ENCODE results near the gene BCKDK.
"Not testable (repeated sequence)": the region's sequence is repeated elsewhere in the genome, so short reads cannot be mapped to it uniquely, and the experiment has no call there.

The BCKDK gene

DNA sequence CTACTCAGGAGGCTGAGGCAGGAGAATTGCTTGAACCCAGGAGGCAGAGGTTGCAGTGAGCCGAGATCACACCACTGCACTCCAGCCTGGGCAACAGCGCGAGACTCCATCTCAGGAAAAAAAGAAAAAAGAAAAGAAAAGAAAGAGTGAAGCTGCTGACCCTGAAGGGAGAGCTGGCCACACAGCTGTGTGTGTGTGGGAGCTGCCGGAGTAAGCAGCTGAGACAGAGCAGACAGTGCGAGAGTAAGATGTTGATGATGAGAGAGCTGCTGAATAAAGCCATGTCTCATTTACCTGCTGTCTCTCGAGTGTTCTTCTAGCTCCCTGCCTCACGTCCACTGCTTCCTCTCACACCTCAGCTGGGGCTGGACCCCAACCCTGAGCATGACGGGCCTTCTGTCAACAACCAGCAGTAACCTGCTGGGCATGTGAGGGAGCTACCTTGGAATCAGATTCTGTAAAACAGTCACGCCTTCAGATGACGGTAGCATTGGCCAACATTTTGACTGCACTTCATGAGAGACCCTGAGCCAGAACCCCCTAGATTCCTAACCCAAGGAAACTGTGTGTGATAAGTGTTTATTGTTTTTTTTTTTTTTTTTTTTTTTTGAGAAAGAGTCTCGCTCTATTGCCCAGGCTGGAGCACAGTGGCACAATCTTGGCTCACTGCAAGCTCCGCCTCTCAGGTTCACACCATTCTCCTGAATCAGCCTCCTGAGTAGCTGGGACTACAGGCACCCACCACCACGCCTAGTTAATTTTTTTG is 7.1 kb upstream of the BCKDK start:
- not testable (repeated sequence) for DNase-seq

DNA sequence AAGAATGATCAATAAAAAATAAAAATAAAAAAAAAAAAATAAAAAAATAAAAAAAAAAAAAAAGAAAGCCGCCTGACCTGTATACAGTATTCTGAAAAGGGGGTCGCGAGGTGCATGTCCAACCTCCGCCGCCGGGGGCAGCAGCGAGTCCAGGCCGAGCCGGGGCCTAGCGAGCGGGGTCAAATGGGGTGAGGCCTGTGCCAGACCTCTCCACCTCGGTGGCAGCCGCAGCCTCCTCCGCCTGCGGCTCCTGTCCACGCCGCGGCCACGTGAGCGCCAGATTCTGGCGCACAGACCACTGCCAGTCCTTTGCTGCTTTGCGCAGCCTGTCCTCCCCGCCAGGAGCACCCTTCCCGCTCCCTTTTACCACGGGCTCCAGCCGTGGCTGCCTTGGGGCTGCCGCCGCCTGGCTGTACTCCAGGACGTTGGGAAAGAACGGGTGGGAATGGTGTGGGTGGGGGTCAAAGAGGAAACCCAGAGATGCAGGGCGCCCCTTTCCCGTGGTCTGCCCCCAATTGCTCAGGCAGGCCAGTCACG is 2.4 kb upstream of the BCKDK start:
- peak; percentile 60 for DNase-seq

DNA sequence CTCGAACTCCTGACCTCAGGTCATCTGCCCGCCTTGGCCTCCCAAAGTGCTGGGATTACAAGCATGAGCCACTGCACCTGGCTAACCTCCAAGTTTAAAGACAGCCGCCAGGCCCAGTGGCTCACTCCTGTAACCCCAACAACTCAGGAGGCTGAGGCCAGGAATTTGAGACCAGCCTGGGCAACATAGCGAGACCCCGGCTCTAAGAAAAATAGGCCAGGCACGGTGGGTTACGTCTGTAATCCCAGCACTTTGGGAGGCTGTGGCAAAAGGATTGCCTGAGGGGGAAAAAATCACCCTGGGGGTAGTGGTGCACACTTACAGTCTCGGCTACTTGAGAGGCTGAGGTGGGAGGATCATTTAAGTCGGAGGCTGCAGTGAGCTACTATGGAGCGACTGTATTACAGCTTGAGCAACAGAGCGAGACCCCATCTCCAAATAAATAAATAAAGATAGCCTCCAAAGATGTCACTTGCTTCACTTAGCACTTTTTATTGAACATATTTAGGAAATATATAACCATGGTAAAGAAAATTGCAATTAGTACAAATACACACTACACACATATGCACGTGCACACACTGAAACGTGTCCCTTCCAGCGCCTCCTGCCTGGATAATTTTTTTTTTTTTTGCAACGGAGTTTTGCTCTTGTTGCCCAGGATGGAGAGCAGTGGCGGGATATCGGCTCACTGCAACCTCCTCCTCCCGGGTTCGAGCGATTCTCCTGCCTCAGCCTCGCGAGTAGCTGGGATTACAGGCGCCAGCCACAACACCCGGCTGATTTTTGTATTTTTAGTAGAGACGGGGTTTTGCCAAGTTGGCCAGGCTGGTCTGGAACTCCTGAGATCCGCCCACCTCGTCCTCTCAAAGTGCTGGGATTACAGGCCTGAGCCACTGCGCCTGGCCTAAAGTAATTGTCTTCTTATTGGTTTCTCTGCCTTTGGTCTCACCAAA is 1.4 kb upstream of the BCKDK start:
- no peak for DNase-seq

DNA sequence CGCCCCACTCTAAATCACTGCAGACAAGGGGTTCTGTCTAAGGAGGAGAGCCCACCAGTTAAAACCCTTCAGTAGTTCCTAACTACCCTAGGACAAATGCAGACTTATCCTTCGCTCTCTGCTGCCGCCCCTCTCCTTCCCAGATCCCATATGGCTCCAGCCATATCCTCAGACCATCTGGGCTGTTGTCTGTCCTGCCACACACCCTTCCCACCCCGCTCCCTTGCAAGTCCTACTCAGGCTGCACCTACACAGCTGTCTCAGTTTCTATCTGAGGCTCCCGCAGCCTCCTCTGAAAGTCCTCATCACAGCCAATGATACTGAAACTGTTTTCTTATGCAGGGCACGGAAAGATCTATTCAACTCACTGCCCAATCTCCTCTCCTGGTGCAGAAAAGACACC is 720 bp upstream of the BCKDK start:
- DNase-seq: no peak

DNA sequence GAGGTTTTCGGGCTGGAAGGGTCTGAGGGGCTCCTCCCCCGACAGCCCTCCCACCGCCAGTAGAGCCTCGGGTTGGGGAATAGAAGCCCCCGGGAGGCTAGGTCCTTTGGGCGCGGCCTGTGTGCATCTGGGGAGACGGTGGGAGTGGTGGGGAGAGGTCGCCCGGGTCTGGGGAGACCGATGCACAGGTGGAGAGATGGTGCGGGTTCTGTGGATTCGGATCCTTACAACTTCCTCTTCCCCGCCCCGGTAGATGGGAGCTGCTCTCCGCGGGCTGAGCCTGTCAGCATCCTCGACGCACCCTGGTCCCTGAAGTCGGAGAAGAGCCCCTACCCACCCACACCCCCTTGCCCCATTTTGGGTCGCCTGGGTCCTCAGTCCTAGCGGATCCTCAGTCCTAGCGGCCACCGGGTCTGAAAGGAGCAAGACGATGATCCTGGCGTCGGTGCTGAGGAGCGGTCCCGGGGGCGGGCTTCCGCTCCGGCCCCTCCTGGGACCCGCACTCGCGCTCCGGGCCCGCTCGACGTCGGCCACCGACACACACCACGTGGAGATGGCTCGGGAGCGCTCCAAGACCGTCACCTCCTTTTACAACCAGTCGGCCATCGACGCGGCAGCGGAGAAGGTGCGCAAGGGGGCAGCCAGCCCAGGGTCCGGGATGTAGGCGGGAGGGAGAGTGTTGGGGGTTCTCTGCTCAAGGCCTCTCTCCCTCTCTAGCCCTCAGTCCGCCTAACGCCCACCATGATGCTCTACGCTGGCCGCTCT is 790 bp downstream of the BCKDK start:
- DNase-seq: no peak

DNA sequence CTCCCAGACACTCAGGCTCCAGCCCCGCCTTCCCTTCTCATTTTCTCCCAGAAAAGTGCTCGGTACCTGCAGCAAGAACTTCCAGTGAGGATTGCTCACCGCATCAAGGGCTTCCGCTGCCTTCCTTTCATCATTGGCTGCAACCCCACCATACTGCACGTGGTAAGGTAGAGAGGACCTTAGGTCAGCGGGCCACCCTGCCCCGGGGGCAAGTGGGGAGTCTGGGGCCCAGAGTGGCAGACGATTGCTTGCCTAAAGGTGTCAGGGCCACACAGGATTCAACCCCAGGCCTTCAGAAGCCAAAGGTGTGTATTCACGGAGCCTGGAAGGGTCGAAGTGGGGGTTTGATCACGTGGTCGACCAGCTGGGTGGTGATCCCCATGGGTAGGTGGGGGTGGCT is 1.4 kb downstream of the BCKDK start:
- DNase-seq: no peak

DNA sequence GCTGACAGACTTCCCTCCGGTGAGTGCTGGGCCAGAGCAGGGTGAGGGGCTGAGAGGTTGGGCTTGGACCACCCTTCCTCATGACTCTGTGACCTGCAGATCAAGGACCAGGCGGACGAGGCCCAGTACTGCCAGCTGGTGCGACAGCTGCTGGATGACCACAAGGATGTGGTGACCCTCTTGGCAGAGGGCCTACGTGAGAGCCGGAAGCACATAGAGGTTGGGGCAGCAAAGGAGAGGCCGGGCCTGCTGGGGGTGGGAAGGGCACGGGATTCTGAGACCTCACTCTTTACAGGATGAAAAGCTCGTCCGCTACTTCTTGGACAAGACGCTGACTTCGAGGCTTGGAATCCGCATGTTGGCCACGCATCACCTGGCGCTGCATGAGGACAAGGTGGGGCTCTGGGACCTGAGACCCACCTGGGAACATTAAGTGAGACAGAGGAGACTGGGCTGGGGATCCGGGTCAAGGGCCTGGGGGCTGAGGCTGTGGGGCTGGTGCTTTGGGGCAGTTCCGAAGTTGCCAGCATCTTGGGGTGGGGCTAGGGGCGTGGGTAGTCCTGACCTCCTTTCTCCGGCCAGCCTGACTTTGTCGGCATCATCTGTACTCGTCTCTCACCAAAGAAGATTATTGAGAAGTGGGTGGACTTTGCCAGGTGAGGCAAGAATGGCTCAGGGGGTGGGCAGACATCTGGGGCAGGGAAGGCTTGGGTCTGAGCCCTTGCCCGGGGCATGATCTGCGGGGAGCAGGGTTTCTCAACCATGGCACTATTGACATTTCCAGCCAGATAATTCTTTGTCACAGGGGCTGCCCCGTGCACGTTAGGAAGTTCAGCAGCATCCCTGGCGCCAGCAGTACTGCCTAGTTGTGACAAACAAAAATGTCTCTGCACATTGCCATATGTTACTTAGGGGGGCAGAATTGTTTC is 2.2 kb downstream of the BCKDK start:
- no peak for DNase-seq

DNA sequence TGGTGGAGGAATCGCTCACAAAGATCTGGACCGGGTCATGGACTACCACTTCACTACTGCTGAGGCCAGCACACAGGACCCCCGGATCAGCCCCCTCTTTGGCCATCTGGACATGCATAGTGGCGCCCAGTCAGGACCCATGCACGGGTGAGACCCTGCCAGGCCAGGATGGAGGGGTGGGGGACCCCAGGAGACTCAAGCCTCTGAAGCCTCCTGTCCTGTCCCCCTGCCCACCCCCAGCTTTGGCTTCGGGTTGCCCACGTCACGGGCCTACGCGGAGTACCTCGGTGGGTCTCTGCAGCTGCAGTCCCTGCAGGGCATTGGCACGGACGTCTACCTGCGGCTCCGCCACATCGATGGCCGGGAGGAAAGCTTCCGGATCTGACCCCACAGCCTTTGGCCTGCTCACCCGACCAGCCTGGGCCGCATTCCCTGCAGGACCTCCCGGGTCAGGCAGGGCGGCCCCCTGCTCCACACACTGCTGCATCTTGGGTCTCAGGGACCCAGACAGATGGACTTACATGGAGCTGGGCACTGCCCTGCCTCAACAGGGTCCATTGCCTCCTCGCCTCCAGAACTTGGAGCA is 3.8 kb downstream of the BCKDK start:
- DNase-seq: no peak

DNA sequence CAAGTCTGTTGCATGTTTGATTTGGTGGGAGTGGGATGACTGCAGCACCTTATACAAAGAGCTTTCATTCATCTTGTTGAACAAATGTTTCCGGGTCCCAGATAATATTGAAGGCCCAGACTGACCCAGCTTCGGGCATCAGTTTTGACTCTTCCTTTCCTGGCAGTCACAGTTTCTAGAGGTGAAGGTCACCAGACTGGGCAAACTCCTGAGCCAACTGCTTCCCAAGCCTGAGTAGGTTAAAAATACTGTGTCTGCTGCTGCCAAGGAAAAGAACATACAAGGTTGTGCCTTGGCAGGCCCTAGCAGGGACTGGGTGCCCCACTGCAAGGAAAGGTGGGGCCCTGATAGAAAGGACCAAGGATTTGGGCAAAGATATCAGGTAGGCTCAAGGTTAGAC is 4.5 kb downstream of the BCKDK start:
- DNase-seq: no peak

DNA sequence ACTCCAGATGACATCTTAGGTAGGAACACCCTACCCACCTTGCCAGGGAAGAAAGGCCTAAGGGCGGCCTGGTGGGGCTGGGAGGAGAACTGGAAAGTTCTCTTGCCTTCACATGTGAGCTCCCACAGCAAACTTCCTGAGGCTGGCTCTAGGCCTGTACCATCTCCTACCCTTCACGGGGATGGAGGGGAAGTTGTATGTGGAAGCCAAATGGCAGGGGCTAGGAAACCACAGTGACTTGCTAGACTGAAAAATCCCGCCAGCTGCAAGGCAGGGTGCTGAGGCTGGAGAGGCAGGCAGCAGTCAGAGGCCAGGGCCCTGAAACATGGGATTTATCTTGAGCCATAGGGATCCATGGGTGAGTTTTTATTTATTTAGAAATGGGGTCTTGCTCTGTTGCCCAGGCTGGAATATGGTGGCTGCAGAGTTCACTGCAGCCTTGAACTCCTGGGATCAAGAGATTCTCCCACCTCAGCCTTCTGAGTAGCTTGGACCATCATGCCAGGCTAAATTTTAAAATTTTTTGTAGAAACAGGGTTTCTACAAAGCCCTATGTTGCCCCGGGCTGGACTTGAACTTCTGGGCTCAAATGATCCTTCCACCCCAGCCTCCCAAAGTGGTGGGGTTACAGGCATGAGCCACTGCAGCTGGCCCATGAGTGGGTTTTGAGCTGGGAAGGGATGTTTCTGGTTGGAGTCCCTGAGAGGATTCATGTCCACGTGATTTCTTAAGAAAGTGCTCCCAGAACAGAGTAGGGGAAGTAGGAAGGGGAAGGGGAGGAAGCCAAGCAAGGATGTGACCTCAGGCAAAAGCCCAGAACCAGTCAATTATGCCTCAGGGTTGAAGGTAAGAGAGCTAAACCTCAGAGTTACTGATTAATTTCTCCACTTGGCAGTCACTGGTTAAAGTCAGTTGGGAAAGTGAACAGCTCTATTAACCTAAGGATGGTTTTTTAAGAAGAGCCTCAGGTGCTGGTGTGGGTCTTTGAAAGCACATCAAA is 5.2 kb downstream of the BCKDK start:
- DNase-seq: no peak

DNA sequence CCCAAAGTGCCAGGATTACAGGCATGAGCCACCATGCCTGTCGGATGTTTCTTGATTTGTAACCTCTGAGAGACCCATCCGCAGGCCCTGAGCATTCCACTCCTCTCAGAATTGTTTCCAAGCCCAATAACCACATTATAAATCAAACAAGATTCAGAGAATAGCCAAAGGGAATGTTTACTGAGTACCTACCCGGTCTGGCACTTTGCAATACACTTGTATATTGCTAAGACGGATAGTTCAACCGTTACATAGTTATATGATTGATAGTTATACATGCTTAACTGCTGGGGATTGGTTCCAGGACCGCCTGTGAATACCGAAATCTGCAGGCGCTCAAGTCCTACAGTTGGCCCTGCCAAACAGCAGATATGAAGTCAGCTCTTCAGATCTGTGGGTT is 6.3 kb downstream of the BCKDK start:
- no peak for DNase-seq

DNA sequence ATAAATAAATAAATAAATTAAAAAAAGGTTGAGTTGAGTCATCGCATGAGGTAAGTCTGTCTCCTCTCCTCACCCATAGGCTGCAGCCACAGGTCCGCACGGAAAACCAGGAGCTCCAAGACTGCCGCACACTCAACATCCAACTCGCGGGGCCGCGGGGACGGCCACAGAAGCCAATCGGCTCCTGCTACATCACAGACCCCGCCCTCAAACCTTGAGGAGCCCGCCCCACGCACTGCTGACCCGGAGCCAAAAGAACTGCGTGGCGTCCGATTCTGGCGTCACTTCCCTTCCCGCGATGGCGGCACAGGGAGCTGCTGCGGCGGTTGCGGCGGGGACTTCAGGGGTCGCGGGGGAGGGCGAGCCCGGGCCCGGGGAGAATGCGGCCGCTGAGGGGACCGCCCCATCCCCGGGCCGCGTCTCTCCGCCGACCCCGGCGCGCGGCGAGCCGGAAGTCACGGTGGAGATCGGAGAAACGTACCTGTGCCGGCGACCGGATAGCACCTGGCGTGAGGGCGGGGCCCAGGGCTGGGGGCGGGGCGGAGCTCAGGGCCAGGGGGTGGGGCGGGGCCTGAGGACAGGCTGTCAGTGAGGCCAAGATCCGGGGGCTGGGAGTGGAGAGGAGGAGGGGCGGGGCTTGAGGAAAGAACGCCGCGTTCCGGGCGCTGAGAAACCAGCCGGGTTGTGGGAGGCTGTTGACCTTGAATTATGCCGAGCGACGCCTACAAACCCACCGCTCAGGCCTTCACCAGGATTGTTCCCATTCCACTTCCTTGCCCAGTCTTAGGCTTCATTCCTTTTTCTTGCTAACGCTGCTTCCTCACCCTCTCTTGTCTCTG is 9.4 kb downstream of the BCKDK start, which contains the start of gene KAT8:
KAT8 (plus strand) TSS at position 281 of the 839 bp plus-strand sequence; CDS start at position 299, 18 bp downstream.
- peak; percentile 95 for DNase-seq

DNA sequence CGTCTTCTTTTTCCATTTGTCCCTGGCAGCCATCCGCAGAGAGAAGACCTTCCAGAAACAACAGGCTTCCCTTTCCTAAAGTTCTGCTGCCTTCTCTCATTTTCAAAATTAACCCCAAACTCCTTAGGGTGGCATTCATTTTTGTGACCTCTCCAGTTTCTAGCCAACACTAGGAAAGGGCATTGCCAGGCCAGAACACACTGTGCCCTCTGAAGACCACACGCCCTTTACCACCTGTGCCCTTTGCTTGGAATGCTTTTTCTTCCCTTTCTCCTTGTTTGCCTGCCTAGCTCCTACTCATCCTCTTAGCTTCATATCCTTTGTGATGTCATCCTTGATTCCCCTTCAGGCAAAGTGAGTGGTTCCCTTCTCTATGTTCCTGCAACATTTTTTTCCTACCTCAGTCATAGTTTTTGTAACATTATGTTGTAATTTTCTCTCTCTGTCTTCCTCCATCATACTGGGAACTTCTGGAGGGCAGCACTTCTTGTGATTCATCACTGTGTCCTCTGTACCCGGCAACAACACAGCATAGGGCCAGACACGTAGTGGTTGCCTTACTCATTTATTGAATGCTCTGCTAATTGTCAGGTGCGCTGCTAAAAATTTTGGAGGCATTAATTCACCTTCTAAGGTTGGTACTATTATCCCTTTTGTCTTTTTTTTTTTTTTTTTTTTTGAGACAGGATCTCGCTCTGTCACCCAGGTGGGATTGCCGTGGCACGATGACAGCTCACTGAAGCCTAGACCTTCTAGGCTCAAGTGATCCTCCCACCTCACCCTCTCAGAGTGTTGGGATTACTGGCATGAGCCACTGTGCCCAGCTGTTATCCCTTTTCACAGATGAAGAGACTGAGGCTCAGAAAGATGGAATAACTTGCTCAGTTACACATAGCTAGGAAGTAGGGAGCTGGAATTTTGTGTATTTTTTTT is 10.3 kb downstream of the BCKDK start:
- DNase-seq: no peak

DNA sequence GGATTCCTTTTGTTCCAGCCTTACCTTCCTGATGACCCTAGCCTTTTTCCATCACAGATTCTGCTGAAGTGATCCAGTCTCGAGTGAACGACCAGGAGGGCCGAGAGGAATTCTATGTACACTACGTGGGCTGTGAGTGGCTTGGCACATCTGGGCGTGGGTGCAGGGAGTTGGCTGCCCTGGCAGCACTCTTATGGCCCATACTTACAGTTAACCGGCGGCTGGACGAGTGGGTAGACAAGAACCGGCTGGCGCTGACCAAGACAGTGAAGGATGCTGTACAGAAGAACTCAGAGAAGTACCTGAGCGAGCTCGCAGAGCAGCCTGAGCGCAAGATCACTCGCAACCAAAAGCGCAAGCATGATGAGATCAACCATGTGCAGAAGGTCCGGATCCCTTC is 11.9 kb downstream of the BCKDK start:
- DNase-seq: no peak

DNA sequence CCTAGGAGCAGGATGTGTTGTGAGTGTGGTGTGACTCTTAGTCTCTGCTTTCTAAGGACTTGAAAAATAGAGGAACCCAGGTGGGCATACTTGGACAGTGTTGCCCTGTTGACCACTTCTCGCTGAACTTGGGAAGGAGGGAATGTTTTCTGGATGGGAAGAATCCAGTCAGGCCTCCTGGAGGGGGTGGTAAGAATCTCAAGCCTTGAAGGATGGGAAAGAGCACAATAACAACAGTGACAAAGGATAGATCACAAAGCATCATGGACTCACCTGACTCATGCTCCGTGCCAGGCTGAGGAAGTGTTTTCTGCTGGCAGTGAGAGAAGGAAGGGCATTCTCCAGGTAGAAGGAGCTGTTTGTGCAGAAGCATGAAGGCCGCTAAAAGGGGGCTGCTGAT is 17.7 kb downstream of the BCKDK start:
- DNase-seq: no peak

DNA sequence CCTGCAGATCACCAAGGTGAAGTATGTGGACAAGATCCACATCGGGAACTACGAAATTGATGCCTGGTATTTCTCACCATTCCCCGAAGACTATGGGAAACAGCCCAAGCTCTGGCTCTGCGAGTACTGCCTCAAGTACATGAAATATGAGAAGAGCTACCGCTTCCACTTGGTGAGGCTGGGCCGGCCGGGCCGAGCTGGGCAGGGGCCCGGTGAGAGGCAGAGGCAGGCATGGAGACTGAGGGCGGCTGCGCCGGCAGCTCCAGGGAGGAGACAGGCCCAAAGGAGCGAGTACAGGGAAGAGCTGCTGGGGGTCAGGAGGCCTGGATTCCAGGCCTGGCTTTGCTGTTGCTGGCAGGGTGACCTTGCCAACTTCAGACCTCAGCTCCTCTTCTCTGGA is 19.0 kb downstream of the BCKDK start:
- DNase-seq: no peak

DNA sequence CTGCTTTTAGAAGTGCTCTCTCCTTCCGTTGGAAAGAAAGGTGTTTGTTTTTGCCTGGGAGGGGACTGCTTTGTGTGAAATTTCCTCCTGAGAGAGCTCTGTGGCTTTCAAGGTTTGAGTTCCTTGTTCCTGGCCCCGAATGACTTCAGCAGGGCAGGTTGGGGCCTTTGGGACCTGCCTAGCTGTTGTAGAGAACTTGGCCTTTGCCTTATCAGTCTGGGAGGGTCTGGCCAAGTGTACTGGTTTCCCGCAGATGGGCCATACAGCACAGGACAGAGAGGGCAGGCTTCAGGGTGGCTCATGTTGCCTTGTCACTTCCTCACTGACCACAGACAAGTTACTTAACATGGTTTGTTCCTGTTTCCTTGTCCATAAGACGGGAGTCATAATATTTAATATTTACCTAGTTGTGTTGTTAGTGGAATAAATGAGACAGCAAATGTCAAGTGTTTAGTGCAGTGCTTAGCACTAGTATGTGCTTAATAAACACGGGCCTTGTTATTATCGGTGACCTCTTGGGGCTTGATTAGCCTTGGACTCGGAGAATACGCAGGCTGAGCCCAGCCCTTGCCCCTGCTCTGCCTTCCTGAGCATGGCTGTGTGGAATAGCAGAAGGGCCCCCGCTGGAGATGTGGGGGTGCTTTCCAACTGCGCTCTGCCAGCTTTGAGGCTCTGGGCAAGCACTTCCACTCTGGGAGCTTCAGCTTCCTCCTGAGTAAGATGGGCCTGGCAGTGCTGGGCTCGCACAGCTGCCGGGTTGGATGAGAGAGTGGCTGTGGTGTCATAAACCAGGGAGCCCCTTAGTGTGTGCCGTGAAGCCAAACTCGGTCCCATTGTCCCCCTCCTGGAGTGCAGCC is 20.8 kb downstream of the BCKDK start:
- no peak for DNase-seq

Data from activated effector memory CD4-positive, alpha-beta T cell treated with Interleukin-2 at 50 U/mL for 16 hours (primary cell).